GM12878 (cell line): ENCODE measurements around the gene COL4A4. TPM values are rescaled to one million over a fixed set of nuclear protein-coding genes. Genes with fewer than 3 reads are reported as not detected.

ENCODE experiments used
- ATAC-seq: fragments of 200-7000 bp; cut with Tn5 transposase; 3 replicates; pipeline ENCODE4 v1.9.1; 2020; ENCODE audit warnings: mild to moderate bottlenecking, moderate library complexity
- BruUV-seq: library from RNA; stranded (reverse); fragments of 400-500 nt; replicated peaks from 2 replicates; lab custom pipeline; 2021; lab: Mats Ljungman, UMichigan
- CTCF ChIA-PET: fragments of 300-600 bp; sonication (Branson Sonifier 250); formaldehyde crosslinking; extraction: SDS; loops from one replicate; lab custom pipeline; 2021; ENCODE audit warnings: inconsistent platforms; lab: Yijun Ruan, JAX
- POLR2A ChIA-PET: fragments of 350-600 bp; formaldehyde crosslinking; extraction: SDS; loops from one replicate; lab custom pipeline; 2021; ENCODE audit warnings: inconsistent platforms; lab: Charles Lee
- RAD21 ChIA-PET: fragments of 300-600 bp; sonication (Branson Sonifier 250); formaldehyde crosslinking; loops from one replicate; lab custom pipeline; 2023; ENCODE audit warnings: antibody characterized with exemption; ENCODE audit not compliant: unreplicated experiment; lab: Charles Lee
- SMC1A ChIA-PET: fragments of 300-600 bp; sonication (Branson Sonifier 250); formaldehyde crosslinking; loops from one replicate; lab custom pipeline; 2023; ENCODE audit not compliant: unreplicated experiment, uncharacterized antibody; lab: Charles Lee
- DNase-seq: peaks from one replicate; pipeline ENCODE4 v3.0.0-alpha.2; 2011; ENCODE audit warnings: low read depth, low spot score
- FAIRE-seq: peaks from 3 replicates; lab custom pipeline; 2011; peaks lifted over from hg19 to GRCh38; lab: Jason Lieb, UNC
- H2AFZ ChIP-seq: 2 replicates; pipeline ENCODE4 v1.6.0; 2011; ENCODE audit warnings: low read depth, low read length, control low read depth; ENCODE audit not compliant: control insufficient read depth
- H3K27ac ChIP-seq: 2 replicates; pipeline ENCODE4 v1.5.1; 2011; ENCODE audit warnings: control low read depth; ENCODE audit not compliant: control insufficient read depth, insufficient read depth
- H3K27me3 ChIP-seq, 2 experiments: replicated peaks in 1 of 2; 2 replicates each; pipeline versions ENCODE4 v1.6.0 to v1.6.1; 2011; ENCODE audit warnings: low read length in 1 of 2; ENCODE audit not compliant: control insufficient read depth in 2 of 2, insufficient read depth in 2 of 2
- H3K36me3 ChIP-seq, 2 experiments: 2 replicates each; pipeline ENCODE4 v1.5.1; 2011; ENCODE audit warnings: low read length in 1 of 2; ENCODE audit not compliant: control insufficient read depth in 2 of 2, insufficient read depth in 2 of 2
- H3K4me1 ChIP-seq: 2 replicates; pipeline ENCODE4 v1.6.1; 2011; ENCODE audit warnings: mild to moderate bottlenecking, low read length, moderate library complexity, mixed read lengths; ENCODE audit not compliant: control insufficient read depth, insufficient read depth
- H3K4me2 ChIP-seq: 2 replicates; pipeline ENCODE4 v1.6.0; 2011; ENCODE audit warnings: control low read depth; ENCODE audit not compliant: control insufficient read depth, insufficient read depth
- H3K4me3 ChIP-seq: fragments of 200-600 bp; sonication (generic); 2 replicates; pipeline ENCODE4 v1.5.1; 2016
- H3K79me2 ChIP-seq: 2 replicates; pipeline ENCODE4 v1.6.0; 2011; ENCODE audit warnings: low read length; ENCODE audit not compliant: control insufficient read depth, insufficient read depth
- H3K9ac ChIP-seq: 2 replicates; pipeline ENCODE4 v1.8.0; 2011; ENCODE audit warnings: low read length, control low read depth, mixed read lengths; ENCODE audit not compliant: control insufficient read depth, insufficient read depth
- H3K9me3 ChIP-seq: replicated peaks from 3 replicates; pipeline ENCODE4 v1.5.1; 2011; ENCODE audit warnings: mild to moderate bottlenecking, low read length; ENCODE audit not compliant: control insufficient read depth, insufficient read depth
- H4K20me1 ChIP-seq: 2 replicates; pipeline ENCODE4 v1.6.0; 2011; ENCODE audit not compliant: control insufficient read depth, insufficient read depth
- CBX5 ChIP-seq: sonication (generic); IDR thresholded peaks from 2 replicates; pipeline ENCODE4 v1.6.1; 2016; ENCODE audit warnings: low read depth, moderate library complexity, mild to moderate bottlenecking, inconsistent platforms
- EZH2 ChIP-seq: IDR thresholded peaks from 2 replicates; pipeline ENCODE4 v1.6.1; 2012; ENCODE audit warnings: low read depth, mild to moderate bottlenecking, control low read depth, inconsistent platforms, low read length, borderline replicate concordance; ENCODE audit not compliant: control insufficient read depth
- GABPA ChIP-seq: IDR thresholded peaks from 2 replicates; pipeline ENCODE4 v1.6.1; 2014; ENCODE audit warnings: antibody characterized with exemption, low read depth, mild to moderate bottlenecking, inconsistent platforms
- HDAC6 ChIP-seq: fragments of 200-600 bp; sonication (generic); IDR thresholded peaks from one replicate; pipeline ENCODE4 v1.8.0; 2017; ENCODE audit warnings: antibody characterized with exemption; ENCODE audit not compliant: unreplicated experiment
- HSF1 ChIP-seq: fragments of 150-350 bp; IDR thresholded peaks from 2 replicates; pipeline ENCODE4 v1.6.1; 2014; ENCODE audit warnings: mild to moderate bottlenecking, low read depth, low read length
- IKZF2 ChIP-seq, 2 experiments: fragments of 450-650 bp; IDR thresholded peaks; 2 replicates each; pipeline ENCODE4 v1.6.1; 2017; ENCODE audit warnings: mild to moderate bottlenecking in 2 of 2, moderate library complexity in 2 of 2
- JUNB ChIP-seq: IDR thresholded peaks from 2 replicates; pipeline ENCODE4 v1.6.1; 2016; ENCODE audit warnings: antibody characterized with exemption, mild to moderate bottlenecking
- JUND ChIP-seq: IDR thresholded peaks from 2 replicates; pipeline ENCODE4 v1.6.1; 2012; ENCODE audit warnings: low read depth, mild to moderate bottlenecking, low read length, improper control_type of control experiment, moderate library complexity
- SMAD1 ChIP-seq: fragments of 450-650 bp; IDR thresholded peaks from 2 replicates; pipeline ENCODE4 v1.6.1; 2018; ENCODE audit warnings: mild to moderate bottlenecking, low read depth; ENCODE audit not compliant: partially characterized antibody
- SPI1 ChIP-seq: IDR thresholded peaks from 2 replicates; pipeline ENCODE4 v1.6.1; 2011; ENCODE audit warnings: low read depth, mild to moderate bottlenecking, low read length, moderate library complexity, borderline replicate concordance; ENCODE audit not compliant: insufficient read depth
- SUZ12 ChIP-seq: fragments of 200-600 bp; sonication (generic); IDR thresholded peaks from one replicate; pipeline ENCODE4 v1.6.1; 2018; ENCODE audit warnings: antibody characterized with exemption, mild to moderate bottlenecking; ENCODE audit not compliant: unreplicated experiment
- ZBTB4 ChIP-seq: fragments of 450-650 bp; formaldehyde crosslinking; IDR thresholded peaks from 2 replicates; pipeline ENCODE4 v1.4.0; 2022; ENCODE audit warnings: mild to moderate bottlenecking, moderate library complexity
- ZNF217 ChIP-seq: fragments of 450-650 bp; IDR thresholded peaks from 2 replicates; pipeline ENCODE4 v1.6.1; 2017; ENCODE audit warnings: antibody characterized with exemption, mild to moderate bottlenecking
- WGBS: methylation state at CpG from one replicate; pipeline ENCODE4 v1.1.6; 2016; ENCODE audit warnings: low lambda C conversion rate; ENCODE audit not compliant: insufficient replicate concordance, insufficient coverage; ENCODE audit errors: missing lambda C conversion rate; 5-methylcytosine and 5-hydroxymethylcytosine counted together
- in situ Hi-C: fragments of 300-500 bp; cut with MboI; formaldehyde crosslinking; loops from 9 replicates; pipeline ENCODE4 v1.14.3; 2018; ENCODE audit warnings: mixed read lengths
- intact Hi-C: fragments of 100-400 bp; cut with micrococcal nuclease; formaldehyde crosslinking; loops from one replicate; pipeline ENCODE4 v1.14.2; 2022; ENCODE audit not compliant: unreplicated experiment
- polyA plus RNA-seq, 11 experiments: library from polyadenylated mRNA; depleted of rRNA in 4 of 11; unstranded in 6 of 11; stranded (reverse) in 5 of 11; fragments of >200 nt; fragmentation: Nextera tagmentation in 4 of 11; fragmentation: Illumina TruSeq in 1 of 11; extraction: Ambion mirVana in 4 of 11; extraction: Trizol in 1 of 11; gene quantifications; 1 replicate in 1 of 11; 2 replicates in 10 of 11; pipeline versions ENCODE4 v1.2.1 to v1.2.3, GENCODE V29; 2011 to 2016; ENCODE audit warnings: inconsistent platforms in 2 of 11, missing spikeins in 2 of 11, low read depth in 1 of 11
- total RNA-seq, 4 experiments: library from RNA; depleted of rRNA in 3 of 4; stranded (reverse); fragments of >200 nt in 3 of 4; fragmentation: Illumina TruSeq in 1 of 4; extraction: Trizol in 1 of 4; gene quantifications; 2 replicates each; pipeline versions ENCODE4 v1.2.1 to v1.2.3, GENCODE V29; 2013 to 2021

The COL4A4 gene
- total and polyA plus RNA-seq, 10 of the 15 experiments (the other 5 are each of a cell fraction or from before 2014, with no cell fraction given): 0.19 to 4.0 (median 2.1) TPM

- 0 out of 3 replicates have a peak, but pooled peaks have one; percentile 34 for ATAC-seq
- Histone ChIP-seq H3K4me1 (no peaks in the 10 kb centered on the region), H3K4me3 (no peak overlapping the region), H3K79me2 (no peaks in the 10 kb centered on the region), H3K36me3 (no peaks in the 10 kb centered on the region), H2AFZ (no peak overlapping the region), H3K27me3 (no peaks in the 10 kb centered on the region), H3K4me2 (no peak overlapping the region), H3K9me3 (no peaks in the 10 kb centered on the region), H3K9ac (no peak overlapping the region), H3K27ac (no peak overlapping the region), H4K20me1 (no peaks in the 10 kb centered on the region)
- no peak for FAIRE-seq
- SMC1A ChIA-PET: no interaction called here
- intact Hi-C loops: no loop called here
- in situ Hi-C loops: no loop called here
- BruUV-seq: no TSS peak
- CTCF ChIA-PET: interaction anchor here (0.6 to 2.8 kb wide), 2 partner anchors 121 to 853 kb away, joined by 4 to 9 read pairs; no protein-coding TSS in a partner anchor
- RAD21 ChIA-PET: no interaction called here
- 66% methylated on average over 1 of the region's 1 CpG for WGBS
- no peak for DNase-seq
- POLR2A ChIA-PET: no interaction called here
- TF ChIP-seq SMAD1: no peak
- TF ChIP-seq HDAC6: no peak
- 0 out of 2 replicates have a peak, but pooled peaks have one; percentile 7 for TF ChIP-seq JUNB
- TF ChIP-seq, all 136 proteins: peak for 1
Observed at GRCh38 chr2:227117027-227117426, 47.0 kb downstream of the COL4A4 start.

- CTCF ChIA-PET: no interaction called here
- DNase-seq (no peak), FAIRE-seq (no peak), ATAC-seq (no peak)
- no peak overlapping the region for H3K9ac ChIP-seq
- no peaks in the 10 kb centered on the region for H3K4me1 ChIP-seq
- no peak overlapping the region for H2AFZ ChIP-seq
- BruUV-seq: no TSS peak
- in situ Hi-C loops (no loop called here), intact Hi-C loops (no loop called here)
- H3K4me2 ChIP-seq: no peak overlapping the region
- no peaks in the 10 kb centered on the region for H3K36me3 ChIP-seq
- RAD21 ChIA-PET: no interaction called here
- SMC1A ChIA-PET: no interaction called here
- WGBS: 63% methylated on average over 5 of the region's 5 CpGs
- H4K20me1 ChIP-seq: no peaks in the 10 kb centered on the region
- no peak overlapping the region for H3K4me3 ChIP-seq
- no peaks in the 10 kb centered on the region for H3K9me3 ChIP-seq
- no peaks in the 10 kb centered on the region for H3K27me3 ChIP-seq
- no peak overlapping the region for H3K27ac ChIP-seq
- POLR2A ChIA-PET: interaction anchor here (0.7 kb wide), 1 partner anchor 464 kb away, joined by 4 read pairs; no protein-coding TSS in a partner anchor
- H3K79me2 ChIP-seq: no peaks in the 10 kb centered on the region
- TF ChIP-seq HSF1 (no peak), SPI1 (no peak), IKZF2 (IDR thresholded peaks at IDR 0.05) (no peak), SUZ12 (no peak), ZNF217 (no peak), ZBTB4 (CRISPR knock-in tag) (no peak), CBX5 (no peak), GABPA (no peak), EZH2 (no peak), JUND (no peak)
Observed at GRCh38 chr2:227115761-227116160, 48.2 kb downstream of the COL4A4 start.
